Trophoblast cell (in vitro differentiated cells and primary cell): ENCODE results near the gene SFMBT1.

Experiments used
- DNase-seq, 2 donors: peaks; one replicate each; pipeline ENCODE4 v3.0.0-alpha.2; 2016
- H2AFZ ChIP-seq: 2 replicates; pipeline ENCODE4 v1.6.1; 2013; ENCODE audit warnings: low read length, moderate library complexity, mild to moderate bottlenecking; ENCODE audit not compliant: insufficient read depth, poor library complexity
- H2AK5ac ChIP-seq: 2 replicates; pipeline ENCODE4 v1.6.1; 2013; ENCODE audit warnings: mild to moderate bottlenecking, low read length
- H2BK120ac ChIP-seq: 2 replicates; pipeline ENCODE4 v1.6.1; 2013; ENCODE audit warnings: low read length, mild to moderate bottlenecking, moderate library complexity; ENCODE audit not compliant: insufficient read depth, poor library complexity
- H2BK12ac ChIP-seq: 2 replicates; pipeline ENCODE4 v1.6.1; 2013; ENCODE audit warnings: mild to moderate bottlenecking, low read length, moderate library complexity
- H2BK5ac ChIP-seq: 2 replicates; pipeline ENCODE4 v1.6.1; 2013; ENCODE audit warnings: low read length, low read depth, moderate library complexity, mild to moderate bottlenecking; ENCODE audit not compliant: poor library complexity
- H3K14ac ChIP-seq: 2 replicates; pipeline ENCODE4 v1.6.1; 2013; ENCODE audit warnings: mild to moderate bottlenecking, low read length
- H3K18ac ChIP-seq: 2 replicates; pipeline ENCODE4 v1.6.1; 2013; ENCODE audit warnings: mild to moderate bottlenecking, low read length
- H3K23ac ChIP-seq: 2 replicates; pipeline ENCODE4 v1.6.1; 2013; ENCODE audit warnings: low read length
- H3K27ac ChIP-seq: 2 replicates; pipeline ENCODE4 v1.5.1; 2013; ENCODE audit warnings: low read depth, mild to moderate bottlenecking, inconsistent platforms, low read length, moderate library complexity
- H3K27me3 ChIP-seq: 2 replicates; pipeline ENCODE4 v1.6.1; 2013; ENCODE audit warnings: inconsistent platforms, mild to moderate bottlenecking, low read length, moderate library complexity; ENCODE audit not compliant: insufficient read depth
- H3K36me3 ChIP-seq, 2 experiments: 1 replicate in 1 of 2; 2 replicates in 1 of 2; pipeline ENCODE4 v1.6.1; 2013; ENCODE audit warnings: low read length in 2 of 2, mild to moderate bottlenecking in 2 of 2, moderate library complexity in 1 of 2; ENCODE audit not compliant: insufficient read depth in 2 of 2, control insufficient read depth in 1 of 2
- H3K4ac ChIP-seq: 2 replicates; pipeline ENCODE4 v1.6.1; 2013; ENCODE audit warnings: low read depth, mild to moderate bottlenecking, low read length, moderate library complexity
- H3K4me1 ChIP-seq, 2 experiments: 1 replicate in 1 of 2; 2 replicates in 1 of 2; pipeline ENCODE4 v1.6.1; 2013; ENCODE audit warnings: low read length in 2 of 2, mild to moderate bottlenecking in 2 of 2, moderate library complexity in 1 of 2; ENCODE audit not compliant: insufficient read depth in 2 of 2, control insufficient read depth in 1 of 2
- H3K4me2 ChIP-seq: 2 replicates; pipeline ENCODE4 v1.6.1; 2013; ENCODE audit warnings: inconsistent platforms, mild to moderate bottlenecking, low read length, moderate library complexity
- H3K4me3 ChIP-seq: 2 replicates; pipeline ENCODE4 v1.5.1; 2013; ENCODE audit warnings: mild to moderate bottlenecking, low read depth, low read length, inconsistent platforms
- H3K79me1 ChIP-seq: one replicate; pipeline ENCODE4 v1.6.1; 2013; ENCODE audit warnings: low read length
- H3K79me2 ChIP-seq: 2 replicates; pipeline ENCODE4 v1.6.1; 2013; ENCODE audit warnings: low read length, mild to moderate bottlenecking; ENCODE audit not compliant: control insufficient read depth, insufficient read depth, poor library complexity
- H3K9ac ChIP-seq: 2 replicates; pipeline ENCODE4 v1.6.1; 2013; ENCODE audit warnings: mild to moderate bottlenecking, low read length
- H3K9me3 ChIP-seq: 2 replicates; pipeline ENCODE4 v1.6.1; 2013; ENCODE audit warnings: low read depth, mild to moderate bottlenecking, control low read depth, inconsistent platforms, low read length; ENCODE audit not compliant: insufficient read depth
- H4K12ac ChIP-seq: 2 replicates; pipeline ENCODE4 v1.6.1; 2013; ENCODE audit warnings: low read depth, mild to moderate bottlenecking, low read length, moderate library complexity
- H4K8ac ChIP-seq: 2 replicates; pipeline ENCODE4 v1.6.1; 2013; ENCODE audit warnings: low read depth, mild to moderate bottlenecking, low read length, moderate library complexity
- H4K91ac ChIP-seq: one replicate; pipeline ENCODE4 v1.6.1; 2013; ENCODE audit warnings: low read depth, mild to moderate bottlenecking, low read length, moderate library complexity
- WGBS: extraction: QIAGEN DNeasy Blood & Tissue Kit; methylation state at CpG from one replicate; pipeline ENCODE4 v1.1.7; 2013; ENCODE audit warnings: missing lambda C conversion rate; ENCODE audit not compliant: insufficient read length, insufficient coverage; ENCODE audit errors: extremely low coverage; 5-methylcytosine and 5-hydroxymethylcytosine counted together

The SFMBT1 gene

GRCh38 chr3:52926554-52926953 is 119.3 kb downstream of the SFMBT1 start:
- H2BK5ac ChIP-seq: no peak overlapping the region

GRCh38 chr3:52925405-52926313 is 120.2 kb downstream of the SFMBT1 start:
- Histone ChIP-seq H3K79me2 (no peaks in the 10 kb centered on the region), H2BK5ac (no peak overlapping the region), H3K4me1 (no peaks in the 10 kb centered on the region), H3K79me1 (no peaks in the 10 kb centered on the region), H3K27ac (no peak overlapping the region), H3K4me2 (no peak overlapping the region), H2BK12ac (no peak overlapping the region), H2BK120ac (no peak overlapping the region), H2AFZ (no peak overlapping the region), H4K12ac (no peak overlapping the region), H3K14ac (no peak overlapping the region), H2AK5ac (no peak overlapping the region), H4K91ac (no peak overlapping the region), H3K9ac (no peak overlapping the region), H4K8ac (no peak overlapping the region), H3K36me3 (no peaks in the 10 kb centered on the region), H3K4me3 (no peak overlapping the region), H3K23ac (no peak overlapping the region), H3K4ac (no peak overlapping the region), H3K9me3 (no peaks in the 10 kb centered on the region), H3K18ac (no peak overlapping the region), H3K27me3 (no peaks in the 10 kb centered on the region)
- WGBS: 100% methylated on average over 1 of the region's 6 CpGs
- no peak for DNase-seq

More at GRCh38 chr3:52926554-52926953, 119.3 kb downstream of the SFMBT1 start:
- Histone ChIP-seq H3K9me3 (no peaks in the 10 kb centered on the region), H4K91ac (no peak overlapping the region), H3K14ac (no peak overlapping the region), H3K9ac (no peak overlapping the region), H2BK120ac (no peak overlapping the region), H2AFZ (no peak overlapping the region), H3K4me2 (no peak overlapping the region), H4K8ac (no peak overlapping the region), H3K36me3 (no peaks in the 10 kb centered on the region), H3K27ac (no peak overlapping the region), H3K27me3 (no peaks in the 10 kb centered on the region), H2AK5ac (no peak overlapping the region), H2BK12ac (no peak overlapping the region), H3K79me2 (no peaks in the 10 kb centered on the region), H3K4me3 (no peak overlapping the region), H4K12ac (no peak overlapping the region), H3K4ac (no peak overlapping the region), H3K23ac (no peak overlapping the region), H3K79me1 (no peaks in the 10 kb centered on the region), H3K18ac (no peak overlapping the region), H3K4me1 (no peaks in the 10 kb centered on the region)
- no CpG with 5 or more reads among the region's 2 CpGs for WGBS
- no peak for DNase-seq

GRCh38 chr3:52923963-52924362 is 121.9 kb downstream of the SFMBT1 start:
- Histone ChIP-seq H3K9me3 (no peaks in the 10 kb centered on the region), H3K4ac (no peak overlapping the region), H2AK5ac (no peak overlapping the region), H2BK5ac (no peak overlapping the region), H3K9ac (no peak overlapping the region), H2AFZ (no peak overlapping the region), H3K14ac (no peak overlapping the region), H3K79me2 (no peaks in the 10 kb centered on the region), H3K4me3 (no peak overlapping the region), H4K12ac (no peak overlapping the region), H3K18ac (no peak overlapping the region), H3K36me3 (no peaks in the 10 kb centered on the region), H3K27ac (no peak overlapping the region), H4K8ac (no peak overlapping the region), H2BK12ac (no peak overlapping the region), H3K23ac (no peak overlapping the region), H3K79me1 (no peaks in the 10 kb centered on the region), H3K4me2 (no peak overlapping the region), H3K4me1 (no peaks in the 10 kb centered on the region), H2BK120ac (no peak overlapping the region), H3K27me3 (no peaks in the 10 kb centered on the region), H4K91ac (no peak overlapping the region)
- WGBS: no CpG with 5 or more reads among the region's 2 CpGs
- DNase-seq: no peak

GRCh38 chr3:52920841-52921240 is 125.0 kb downstream of the SFMBT1 start:
- Histone ChIP-seq H3K4me2 (no peak overlapping the region), H3K9ac (no peak overlapping the region), H3K4me3 (no peak overlapping the region), H3K27me3 (no peaks in the 10 kb centered on the region), H3K36me3 (no peaks in the 10 kb centered on the region), H3K9me3 (no peaks in the 10 kb centered on the region), H2AFZ (no peak overlapping the region), H4K8ac (no peak overlapping the region), H2AK5ac (no peak overlapping the region), H2BK120ac (no peak overlapping the region), H3K79me1 (no peaks in the 10 kb centered on the region), H2BK5ac (no peak overlapping the region), H3K4ac (no peak overlapping the region), H3K14ac (no peak overlapping the region), H2BK12ac (no peak overlapping the region), H3K4me1 (no peaks in the 10 kb centered on the region), H3K18ac (no peak overlapping the region), H3K23ac (no peak overlapping the region), H4K91ac (no peak overlapping the region), H3K27ac (no peak overlapping the region), H3K79me2 (no peaks in the 10 kb centered on the region), H4K12ac (no peak overlapping the region)
- no peak for DNase-seq
- no CpG with 5 or more reads among the region's 2 CpGs for WGBS
